ENCODE results near the gene SENP6. TPM values are rescaled to one million over a fixed set of nuclear protein-coding genes. Genes with fewer than 3 reads are reported as not detected.

SENP6 gene
- total and polyA plus RNA-seq, 12 donors = 43.0 to 98.5 (median 76.6) TPM

- 90 to 97% (median 95%) methylated on average over 16 of the region's 16 CpGs for WGBS, 4 donors
- TF ChIP-seq CTCF (IDR thresholded peaks at IDR 0.05) = no peak
- TF ChIP-seq POLR2A (IDR thresholded peaks at IDR 0.05) = no peak
- Histone ChIP-seq H3K27ac (no peak overlapping the region), H3K4me3 (peak overlapping the region in 1 of 4 donors; percentile 86), H3K36me3 (replicated peaks in 1 of 2) (no peaks in the 10 kb centered on the region), H3K27me3 (no peaks in the 10 kb centered on the region), H3K9me3 (replicated peaks in 1 of 3) (no peaks in the 10 kb centered on the region), H3K4me1 (replicated peaks in 1 of 2) (peaks cover 10 to 42% of the 10 kb centered on the region in 2 donors)
- DNase-seq = no peak
- intact Hi-C loops (cut with DNase I) = no loop called here
Measured at GRCh38 chr6:75604294-75604693, 2.6 kb downstream of the SENP6 start.

- Histone ChIP-seq H3K27ac (no peak overlapping the region), H3K4me3 (no peak overlapping the region), H3K9me3 (replicated peaks in 1 of 3) (no peaks in the 10 kb centered on the region), H3K4me1 (replicated peaks in 1 of 2) (peaks cover 14 to 52% of the 10 kb centered on the region in 2 donors), H3K36me3 (replicated peaks in 1 of 2) (no peaks in the 10 kb centered on the region), H3K27me3 (no peaks in the 10 kb centered on the region)
- TF ChIP-seq CTCF (IDR thresholded peaks at IDR 0.05) (no peak), POLR2A (IDR thresholded peaks at IDR 0.05) (no peak)
- intact Hi-C loops (cut with DNase I) = no loop called here
- WGBS, 4 donors = 96 to 98% (median 97%) methylated on average over 4 of the region's 4 CpGs
- DNase-seq = no peak
Measured at GRCh38 chr6:75605635-75606034, 4.0 kb downstream of the SENP6 start.

GRCh38 chr6:75608304-75608703 is 6.6 kb downstream of the SENP6 start:
- TF ChIP-seq POLR2A (IDR thresholded peaks at IDR 0.05) (no peak), CTCF (IDR thresholded peaks at IDR 0.05) (no peak)
- Histone ChIP-seq H3K9me3 (replicated peaks in 1 of 3) (no peaks in the 10 kb centered on the region), H3K27ac (no peak overlapping the region), H3K4me3 (no peak overlapping the region), H3K27me3 (no peaks in the 10 kb centered on the region), H3K36me3 (replicated peaks in 1 of 2) (no peaks in the 10 kb centered on the region), H3K4me1 (replicated peaks in 1 of 2) (peaks cover 34 to 72% of the 10 kb centered on the region in 2 donors)
- 82 to 93% (median 90%) methylated on average over 3 of the region's 3 CpGs for WGBS, 4 donors
- DNase-seq = no peak
- intact Hi-C loops (cut with DNase I) = no loop called here

GRCh38 chr6:75608956-75609533 is 7.4 kb downstream of the SENP6 start:
- H3K4me3 ChIP-seq = no peak overlapping the region
- H3K4me1 ChIP-seq (replicated peaks in 1 of 2) = peaks cover 37 to 77% of the 10 kb centered on the region in 2 donors
- intact Hi-C loops (cut with DNase I) = no loop called here
- DNase-seq = no peak
- WGBS, 4 donors = 57 to 73% (median 68%) methylated on average over 4 of the region's 4 CpGs
- no peak for TF ChIP-seq POLR2A (IDR thresholded peaks at IDR 0.05)
- TF ChIP-seq CTCF (IDR thresholded peaks at IDR 0.05) = no peak
- H3K9me3 ChIP-seq (replicated peaks in 1 of 3) = no peaks in the 10 kb centered on the region
- H3K27me3 ChIP-seq = no peaks in the 10 kb centered on the region
- peak overlapping the region in 2 of 5 donors; percentile 2 to 8 for H3K27ac ChIP-seq
- no peaks in the 10 kb centered on the region for H3K36me3 ChIP-seq (replicated peaks in 1 of 2)
